Measurements from ENCODE around the gene PNLIPRP2.

PNLIPRP2 gene

DNA sequence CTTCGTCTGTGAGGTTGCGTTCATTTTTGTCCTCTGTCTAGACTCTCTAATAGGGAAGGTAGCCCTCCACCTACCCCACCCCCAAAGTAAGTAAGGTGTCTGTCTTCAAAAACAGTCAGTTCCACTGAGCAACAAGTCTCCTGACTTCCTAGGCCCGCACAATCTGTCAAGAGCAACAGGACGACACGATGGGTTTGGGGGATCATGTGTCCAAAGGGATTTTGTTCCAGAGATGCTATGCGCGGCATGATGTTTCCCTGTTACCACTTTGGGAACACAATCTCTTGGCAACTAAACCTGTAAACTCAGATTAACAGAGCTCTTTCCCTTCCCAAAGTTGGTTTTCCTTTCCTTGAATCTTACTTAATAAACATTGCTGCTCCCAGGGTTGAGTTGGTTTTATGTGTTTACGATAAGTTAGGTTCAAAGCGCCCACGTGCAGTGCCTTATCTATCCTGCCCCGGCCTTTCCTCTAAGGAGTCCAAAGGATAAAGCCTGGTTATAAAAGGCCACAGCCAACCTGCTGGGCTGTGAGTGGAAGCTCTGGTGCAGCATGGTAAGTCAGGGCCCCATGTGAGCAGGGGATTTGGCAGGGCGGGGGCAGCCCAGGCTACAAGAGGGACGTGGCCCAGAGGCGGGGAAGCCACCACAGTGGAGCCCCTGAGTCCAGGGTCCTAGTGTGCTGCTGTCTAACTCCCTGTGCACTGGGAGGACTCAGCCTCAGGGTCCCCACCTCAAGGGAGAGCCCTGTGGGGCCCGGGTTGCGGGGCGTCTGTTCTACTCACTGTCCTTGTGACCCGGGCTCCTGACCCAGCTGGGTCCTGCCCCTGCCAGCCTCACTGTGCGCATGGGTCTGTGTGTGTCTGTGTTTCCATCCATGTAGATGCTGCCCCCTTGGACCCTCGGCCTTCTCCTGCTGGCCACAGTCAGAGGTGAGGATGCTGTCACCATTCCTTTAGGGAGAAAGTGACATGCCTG, at the start of gene PNLIPRP2:
Gene PNLIPRP2, plus strand, starts transcription at position 531 of the 978 bp plus-strand sequence.
- DNase-seq (ENCODE audit: low read depth in 2 of 2) = no peak

DNA sequence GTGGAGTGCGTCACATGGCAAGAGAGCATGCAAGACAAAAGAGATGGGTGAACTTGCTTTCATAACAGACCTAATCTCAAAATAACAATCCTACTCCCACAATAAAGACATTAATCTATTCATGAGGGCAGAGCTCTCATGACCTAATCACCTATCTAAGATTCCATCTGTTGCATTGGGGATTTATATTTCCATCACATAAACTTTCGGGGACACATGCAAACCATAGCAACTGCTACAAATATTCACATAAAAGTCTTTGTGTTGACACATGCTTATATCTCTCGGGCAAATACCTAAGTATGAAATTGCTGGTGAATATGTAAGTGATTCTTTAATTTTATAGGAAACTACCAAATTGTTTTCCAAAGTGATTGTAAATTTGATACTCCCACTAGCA, 46.0 kb upstream of the PNLIPRP2 start:
- no peak for DNase-seq (ENCODE audit: low read depth in 2 of 2)

DNA sequence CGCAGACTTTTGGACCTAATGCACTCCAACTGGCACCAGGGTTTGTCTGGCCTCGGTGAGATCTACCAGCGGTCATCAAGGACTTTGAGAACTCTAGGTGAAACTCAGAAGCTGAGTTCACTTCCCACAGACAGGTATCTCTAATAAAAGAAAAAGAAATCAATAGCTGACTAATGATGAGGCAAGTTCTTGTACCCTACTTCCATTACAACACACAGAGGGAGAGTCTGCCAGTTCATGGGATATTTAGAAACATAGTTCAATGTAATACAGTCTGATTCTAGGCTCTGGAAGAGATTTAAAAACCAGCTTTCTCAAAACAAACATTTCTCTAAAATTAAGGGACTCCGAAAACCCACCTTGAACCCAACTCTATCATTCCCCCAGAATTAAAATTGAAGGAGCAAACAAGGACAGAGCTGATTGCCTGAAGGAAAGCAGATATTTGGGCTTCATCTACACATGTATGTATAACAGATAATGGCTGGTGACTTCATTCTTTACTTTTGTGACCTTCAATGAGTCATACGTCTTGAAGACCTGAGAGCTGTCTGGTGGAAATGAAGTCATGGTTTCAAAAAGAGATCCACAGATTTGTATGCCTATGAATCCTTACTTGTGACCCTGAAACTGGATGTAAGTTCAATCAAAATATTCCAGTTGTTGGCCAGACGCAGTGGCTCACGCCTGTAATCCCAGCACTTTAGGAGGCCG, 32.7 kb upstream of the PNLIPRP2 start:
- no peak for DNase-seq (ENCODE audit: low read depth in 2 of 2)

DNA sequence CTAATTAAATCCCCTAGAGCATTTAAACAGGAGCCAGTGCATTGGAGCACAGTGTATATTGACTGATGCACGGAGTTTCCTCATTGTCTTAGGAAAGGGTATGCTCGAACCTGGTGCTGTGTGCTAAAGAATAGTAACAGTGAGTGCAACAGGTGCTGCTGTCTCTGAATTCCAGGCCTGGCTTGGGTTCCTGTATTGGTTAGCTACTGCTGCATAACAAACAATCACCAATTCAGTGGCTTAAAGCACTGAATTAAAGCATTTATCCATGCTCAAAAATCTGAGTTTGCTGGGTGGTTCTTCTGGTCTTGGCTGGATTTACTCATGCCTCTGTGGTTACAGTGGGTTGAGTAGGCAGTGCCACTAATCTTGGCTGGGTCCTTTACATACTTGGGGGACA, 31.8 kb upstream of the PNLIPRP2 start:
- DNase-seq (ENCODE audit: low read depth in 2 of 2) = no peak

DNA sequence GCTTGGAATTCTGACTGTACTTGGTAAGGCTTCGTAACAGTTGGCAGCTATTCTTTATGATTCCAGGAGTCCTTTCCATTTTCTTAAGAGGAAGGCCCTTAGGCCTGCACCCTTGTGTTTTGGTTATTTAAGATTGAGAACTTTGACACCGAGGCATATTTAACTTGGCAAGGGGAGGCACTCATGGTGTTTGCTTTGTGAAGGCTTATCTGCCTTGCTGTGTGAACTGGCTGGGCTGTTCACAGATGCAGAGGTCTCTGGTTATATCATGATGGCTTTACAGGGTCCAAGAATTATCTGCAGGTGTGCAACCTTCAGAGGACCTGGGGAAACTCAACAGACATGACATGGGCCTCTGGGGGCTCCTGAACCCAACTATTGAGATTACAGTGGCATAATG, 30.8 kb upstream of the PNLIPRP2 start:
- no peak for DNase-seq (ENCODE audit: low read depth in 2 of 2)

DNA sequence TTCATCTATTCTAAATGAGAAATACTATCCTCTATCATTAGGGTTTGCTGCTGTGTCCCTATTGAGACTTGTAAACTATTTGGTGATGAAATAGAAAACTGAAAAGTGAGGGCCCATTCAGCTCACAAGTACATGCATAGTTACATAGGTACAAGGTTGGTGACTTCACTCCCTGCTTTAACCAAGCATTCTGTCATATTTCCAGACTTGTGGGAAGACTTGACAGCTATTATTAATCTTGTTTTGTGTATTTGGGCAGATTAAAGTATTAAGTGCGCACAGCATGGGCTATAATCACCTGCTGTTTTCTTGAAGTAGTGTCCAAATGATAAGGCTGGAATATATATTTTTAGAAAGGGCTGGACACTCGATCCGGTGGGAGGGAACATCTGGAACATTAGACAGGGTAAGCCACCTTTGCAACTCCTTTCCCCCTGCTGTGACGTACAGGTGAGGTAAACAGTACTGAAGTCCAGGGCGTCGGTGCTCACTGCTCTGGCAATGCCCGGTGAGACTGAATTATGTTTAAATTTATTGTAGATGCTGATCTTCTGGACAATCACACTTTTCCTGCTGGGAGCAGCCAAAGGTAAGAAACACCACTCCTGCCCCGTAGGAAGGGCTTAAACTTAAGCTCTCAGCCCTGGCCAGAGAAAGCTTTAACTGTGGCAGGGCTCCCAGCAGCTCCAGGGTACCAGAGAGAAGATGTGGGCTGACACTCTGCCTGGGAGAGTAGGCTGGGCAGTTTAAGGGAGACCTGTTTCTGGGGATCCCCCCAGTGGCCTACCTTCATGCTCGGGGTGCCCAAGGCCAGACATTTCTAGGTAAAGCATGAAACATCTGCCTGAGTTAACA, 29.9 kb upstream of the PNLIPRP2 start, which contains the start of gene PNLIPRP1:
Gene PNLIPRP1, plus strand, starts transcription at position 370 of the 855 bp plus-strand sequence. Its CDS starts 171 bp downstream, at position 541.
- DNase-seq (ENCODE audit: low read depth in 2 of 2) = no peak

DNA sequence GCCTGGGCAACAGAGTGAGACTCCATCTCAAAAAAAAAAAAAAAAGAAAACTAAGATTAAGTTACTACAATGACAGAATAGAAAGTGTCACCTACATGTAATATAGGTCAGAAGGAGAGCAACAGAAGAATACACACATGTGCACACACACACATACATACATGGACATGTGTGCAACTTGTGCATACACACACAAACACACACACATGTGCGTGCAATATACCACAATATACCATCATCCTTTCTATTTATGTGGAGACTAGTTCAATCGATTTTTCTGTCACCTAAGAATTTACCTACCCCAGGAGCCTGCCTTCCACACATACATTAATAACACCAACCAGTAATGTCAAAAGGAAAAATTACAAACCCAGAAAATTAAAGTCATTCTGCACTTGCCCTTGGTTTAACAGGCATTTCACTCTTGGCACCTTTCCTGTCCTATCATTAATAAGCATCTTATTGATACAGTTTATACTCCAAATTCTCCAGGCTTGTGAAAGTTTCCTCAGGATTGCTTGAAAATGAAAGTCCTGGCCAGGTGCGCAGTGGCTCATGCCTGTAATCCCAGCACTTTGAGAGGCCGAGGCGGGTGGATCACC, 27.5 kb upstream of the PNLIPRP2 start:
- DNase-seq (ENCODE audit: low read depth in 2 of 2) = no peak

DNA sequence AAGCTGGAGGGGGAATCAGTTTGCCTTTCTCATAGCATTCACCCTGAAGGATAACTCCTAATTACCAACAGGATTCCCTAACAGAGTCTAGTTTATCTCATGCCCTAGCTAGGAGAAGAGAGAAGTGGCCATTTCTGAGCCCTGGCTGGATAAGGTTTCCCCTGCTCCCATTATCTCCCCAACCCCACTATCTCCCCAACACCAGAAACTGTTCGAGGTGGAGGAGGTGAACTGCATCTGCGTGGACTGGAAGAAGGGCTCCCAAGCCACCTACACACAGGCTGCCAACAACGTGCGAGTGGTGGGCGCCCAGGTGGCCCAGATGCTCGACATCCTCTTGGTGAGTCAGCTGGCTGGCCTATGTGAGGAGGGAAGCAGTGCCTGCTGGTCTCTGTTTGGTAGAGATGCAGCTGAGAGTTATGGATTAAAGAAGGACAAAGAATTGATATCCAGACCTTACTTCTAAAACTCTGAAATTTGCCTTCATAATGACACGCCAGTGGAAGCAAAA, 26.2 kb upstream of the PNLIPRP2 start:
- DNase-seq (ENCODE audit: low read depth in 2 of 2) = no peak

DNA sequence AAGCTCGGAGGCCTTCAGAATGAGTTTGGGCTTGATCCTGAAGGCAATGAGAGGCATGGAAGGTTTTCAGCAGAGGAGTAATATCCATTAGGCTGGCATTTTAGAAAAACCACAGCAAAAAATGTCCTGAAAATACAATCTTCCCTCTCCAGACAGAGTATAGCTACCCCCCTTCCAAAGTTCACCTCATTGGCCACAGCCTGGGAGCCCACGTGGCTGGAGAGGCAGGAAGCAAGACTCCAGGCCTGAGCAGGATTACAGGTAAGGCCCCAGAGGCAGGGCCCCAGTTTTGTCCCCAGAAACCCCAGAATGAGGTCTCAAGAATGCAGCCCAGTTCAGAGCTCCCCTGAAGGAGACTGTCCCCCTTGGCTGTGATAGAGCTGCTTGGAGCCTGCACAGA, 24.7 kb upstream of the PNLIPRP2 start:
- no peak for DNase-seq (ENCODE audit: low read depth in 2 of 2)

DNA sequence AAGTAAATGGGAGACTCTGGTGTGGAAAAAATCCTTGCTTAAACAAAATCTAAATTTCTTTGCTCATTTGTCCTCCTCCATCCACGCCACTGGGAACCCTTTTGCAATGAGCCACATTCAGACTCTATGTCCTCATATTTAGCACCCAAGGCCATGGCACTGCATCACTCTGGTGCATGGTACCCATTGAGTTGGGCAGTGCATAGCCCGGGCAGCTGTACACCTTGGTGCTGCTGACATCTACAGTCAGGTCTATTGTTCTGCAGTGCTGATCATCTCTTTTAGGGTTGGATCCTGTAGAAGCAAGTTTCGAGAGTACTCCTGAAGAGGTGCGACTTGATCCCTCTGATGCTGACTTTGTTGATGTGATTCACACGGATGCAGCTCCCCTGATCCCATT, 23.2 kb upstream of the PNLIPRP2 start:
- DNase-seq (ENCODE audit: low read depth in 2 of 2) = no peak

DNA sequence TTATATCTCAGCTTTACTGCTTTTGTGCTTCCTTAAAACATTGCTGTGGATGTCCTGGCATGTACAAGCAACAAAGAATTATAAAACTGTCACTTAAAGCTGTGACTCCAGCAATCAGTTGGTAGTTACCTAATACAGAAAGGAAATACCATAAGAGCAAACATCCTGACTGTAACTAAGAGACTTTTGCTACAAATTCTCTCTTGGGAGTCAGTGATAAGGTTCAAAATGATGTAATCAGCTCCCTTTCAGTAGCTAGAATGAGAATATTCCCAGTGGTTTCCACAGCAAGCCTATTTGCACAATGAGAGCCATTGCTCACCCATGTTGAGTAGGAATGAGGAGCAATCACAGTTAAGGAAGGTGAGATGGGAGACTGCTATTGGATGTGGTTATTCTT, 22.4 kb upstream of the PNLIPRP2 start:
- no peak for DNase-seq (ENCODE audit: low read depth in 2 of 2)

DNA sequence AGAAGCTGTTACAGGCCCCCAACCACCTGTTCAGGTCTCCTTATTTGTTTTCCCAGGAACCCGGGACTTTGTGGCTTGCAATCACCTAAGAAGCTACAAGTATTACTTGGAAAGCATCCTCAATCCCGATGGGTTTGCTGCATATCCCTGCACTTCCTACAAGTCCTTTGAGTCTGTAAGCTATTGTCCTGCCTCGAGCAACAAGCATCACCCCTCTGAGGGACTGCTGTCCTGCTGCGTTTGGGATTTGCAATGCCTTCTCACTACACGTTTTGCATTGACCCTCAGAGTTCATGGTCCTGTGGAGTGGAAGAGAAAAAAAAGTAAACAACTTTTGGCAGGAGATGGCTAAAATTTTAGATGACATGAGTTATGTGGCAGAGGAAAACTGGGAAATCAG, 20.8 kb upstream of the PNLIPRP2 start:
- DNase-seq (ENCODE audit: low read depth in 2 of 2) = no peak

DNA sequence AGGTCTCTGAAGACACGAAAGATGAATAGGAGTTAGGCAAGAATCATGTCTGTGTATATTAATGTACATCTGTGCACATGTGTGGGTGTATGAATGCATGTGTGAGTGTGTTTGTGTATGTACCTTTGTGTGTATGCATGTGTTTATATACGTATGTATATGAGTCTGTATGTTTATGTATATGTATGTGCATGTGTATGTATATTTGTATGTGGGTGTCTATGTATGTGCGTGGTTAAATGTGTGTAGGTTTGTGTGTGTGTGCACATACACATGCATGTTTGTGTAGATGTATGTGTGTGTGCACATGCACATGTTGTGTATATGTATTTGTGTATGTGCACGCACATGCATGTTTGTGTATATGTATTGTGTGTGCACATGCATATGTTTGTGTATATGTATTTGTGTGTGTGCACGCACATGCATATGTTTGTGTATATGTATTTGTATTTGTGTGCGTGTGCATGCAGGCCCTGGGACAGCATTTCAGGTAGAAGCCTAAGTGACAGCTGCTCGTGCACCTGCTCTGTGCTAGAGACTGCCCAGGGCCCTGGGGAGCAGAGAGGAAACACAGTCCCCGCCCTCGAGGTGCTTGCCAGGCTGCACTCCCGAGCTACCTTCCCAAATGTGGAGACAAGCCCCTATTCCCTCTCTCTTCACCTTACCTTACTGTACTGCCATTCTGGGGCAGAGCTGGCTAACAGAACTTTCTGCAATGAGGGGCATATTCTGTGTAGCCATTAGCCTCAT, 17.9 kb upstream of the PNLIPRP2 start:
- DNase-seq (ENCODE audit: low read depth in 2 of 2) = no peak

DNA sequence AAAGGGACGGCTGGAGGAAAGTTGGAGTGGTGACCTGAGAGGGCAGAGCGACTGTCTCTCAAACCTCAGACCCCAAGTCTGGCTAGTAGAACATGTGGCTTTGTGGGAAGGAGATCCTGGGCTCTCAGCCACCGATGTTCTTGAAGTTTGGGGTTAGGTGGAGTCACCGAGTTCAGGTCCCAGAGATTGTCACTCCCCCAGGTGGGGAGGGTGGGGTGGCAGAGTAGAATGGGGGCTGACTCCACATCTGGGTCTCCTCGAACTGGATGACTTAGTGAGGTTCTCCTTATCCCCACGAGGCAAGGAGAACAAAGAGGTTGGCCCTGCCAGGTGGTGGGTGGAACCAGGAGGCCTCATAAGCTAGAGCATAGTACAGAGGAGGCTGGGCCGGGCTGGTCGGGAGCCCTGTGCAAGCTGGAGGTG, 14.7 kb upstream of the PNLIPRP2 start:
- DNase-seq (ENCODE audit: low read depth in 2 of 2) = no peak

DNA sequence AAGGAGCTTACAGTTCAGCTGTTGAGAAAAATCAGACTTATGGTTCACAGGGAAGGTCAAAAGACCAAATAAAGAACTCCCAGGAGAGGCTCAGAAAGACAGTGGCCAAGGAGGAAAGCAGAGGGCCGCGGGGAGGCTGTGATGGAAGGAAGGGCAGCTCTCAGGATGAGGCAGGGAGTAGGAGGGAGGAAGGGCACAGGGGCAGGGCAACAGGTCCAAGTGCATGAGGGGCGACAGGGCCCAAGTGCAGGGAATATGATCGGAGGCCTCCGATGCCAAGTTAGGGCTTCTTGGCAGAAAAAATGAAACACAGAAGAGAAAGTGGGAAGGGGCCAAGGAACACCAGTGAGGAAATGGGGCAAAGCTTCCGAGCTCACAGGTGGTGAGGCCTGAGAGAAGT, 13.4 kb upstream of the PNLIPRP2 start:
- no peak for DNase-seq (ENCODE audit: low read depth in 2 of 2)

DNA sequence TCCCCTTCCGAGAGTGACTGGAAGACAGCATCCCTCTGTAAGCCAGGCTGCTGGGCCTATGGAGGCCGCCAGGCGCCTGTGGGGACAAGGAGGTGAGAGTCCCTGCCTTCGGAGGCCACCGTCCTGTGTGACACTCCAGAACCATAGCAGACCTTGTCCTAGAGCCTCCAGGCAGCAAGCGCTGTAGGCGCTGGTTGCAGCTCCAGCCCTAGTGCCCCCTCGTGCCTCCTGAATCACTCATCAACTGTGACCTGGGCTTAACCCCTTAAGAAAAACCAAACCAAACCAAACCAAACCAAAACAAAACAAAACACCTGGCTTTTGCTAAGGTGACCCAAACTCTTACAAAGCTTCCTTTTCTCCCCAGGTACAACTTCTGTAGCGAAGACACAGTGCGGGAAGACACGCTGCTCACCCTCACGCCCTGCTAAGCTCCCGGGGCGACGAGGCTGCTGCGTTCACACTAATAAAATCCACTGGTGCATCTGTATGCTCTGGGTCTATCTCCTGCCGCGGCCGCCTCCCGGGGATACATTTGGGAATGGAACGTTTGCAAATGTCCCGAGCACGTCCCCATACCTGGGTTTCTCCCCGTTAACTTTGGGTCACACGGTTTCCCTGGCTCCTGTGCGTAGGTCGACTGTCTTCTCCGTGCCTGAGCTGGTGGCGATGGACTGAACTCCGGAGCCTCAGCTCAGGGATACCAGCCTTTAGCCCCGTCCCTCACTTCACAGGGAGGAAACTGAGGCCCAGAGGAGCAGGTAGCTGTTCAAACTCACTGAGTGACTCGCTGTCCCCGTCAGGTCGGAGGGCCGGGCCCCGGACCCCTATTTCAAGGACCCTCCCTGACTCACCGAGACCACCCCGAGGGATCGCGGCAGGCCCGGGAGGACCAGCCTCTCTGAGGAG, 11.8 kb upstream of the PNLIPRP2 start:
- DNase-seq (ENCODE audit: low read depth in 2 of 2) = no peak

DNA sequence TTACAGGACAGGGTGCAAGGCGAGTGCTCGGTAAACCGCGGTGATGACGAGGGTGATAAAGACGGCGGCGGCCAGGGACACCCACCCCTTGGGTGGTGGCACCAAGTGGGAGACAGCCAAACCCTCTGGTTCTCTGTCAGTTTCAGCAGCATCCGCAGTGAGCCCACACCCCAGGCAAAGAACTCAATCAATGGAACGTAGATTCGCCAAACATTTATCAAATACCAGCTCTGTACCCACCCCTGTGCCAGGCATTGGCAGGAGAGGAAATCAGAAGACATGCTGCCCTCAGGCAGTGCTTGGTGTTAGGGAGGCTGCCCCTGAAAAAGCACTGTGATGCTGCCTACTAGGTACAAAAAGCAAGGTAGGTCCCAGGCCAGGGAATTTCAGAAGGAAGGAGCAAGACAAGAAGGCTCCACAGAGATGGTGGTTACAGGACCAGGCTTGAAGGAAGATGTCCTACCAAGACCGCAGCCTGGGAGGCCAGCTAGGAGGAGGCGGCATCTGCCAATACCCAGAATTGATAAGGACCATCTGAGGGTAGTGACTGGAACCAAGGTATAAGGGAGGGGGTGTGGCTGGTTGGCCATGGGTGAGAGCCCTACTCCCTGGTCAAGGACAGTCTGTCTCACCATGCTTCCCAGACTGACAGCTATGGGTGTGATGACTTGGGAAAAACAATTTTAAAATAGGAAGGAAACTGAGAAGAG, 10.2 kb upstream of the PNLIPRP2 start:
- no peak for DNase-seq (ENCODE audit: low read depth in 2 of 2)

DNA sequence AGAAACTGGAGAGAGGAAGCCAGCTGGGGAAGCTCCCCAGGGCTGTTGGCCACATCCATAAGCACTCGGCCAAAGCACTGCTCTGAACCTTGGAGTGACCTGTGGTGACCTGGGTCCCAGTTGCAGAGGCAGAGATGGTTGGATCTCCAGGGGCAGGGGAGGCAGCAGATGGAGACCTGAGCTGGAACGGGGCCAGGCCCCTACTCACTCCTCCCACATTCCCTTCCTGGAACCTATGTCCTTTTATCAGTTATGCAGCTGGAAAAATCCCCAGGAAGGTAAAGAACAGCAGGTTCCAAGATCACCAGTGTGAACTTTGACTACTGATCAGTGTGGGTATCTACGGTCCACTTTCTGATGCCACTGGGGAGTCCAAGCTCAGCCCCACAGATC, 9.6 kb upstream of the PNLIPRP2 start:
- DNase-seq (ENCODE audit: low read depth in 2 of 2) = no peak

All from activated CD4-positive, alpha-beta T cell treated with anti-CD3 and anti-CD28 coated beads for 24 hours (primary cell).